T-helper 1 cell (primary cell): ENCODE results near the gene NLGN4X.

Experiments
- DNase-seq, 5 donors: peaks; one replicate each; pipeline ENCODE4 v3.0.0-alpha.2; 2012 to 2020

NLGN4X gene

DNA sequence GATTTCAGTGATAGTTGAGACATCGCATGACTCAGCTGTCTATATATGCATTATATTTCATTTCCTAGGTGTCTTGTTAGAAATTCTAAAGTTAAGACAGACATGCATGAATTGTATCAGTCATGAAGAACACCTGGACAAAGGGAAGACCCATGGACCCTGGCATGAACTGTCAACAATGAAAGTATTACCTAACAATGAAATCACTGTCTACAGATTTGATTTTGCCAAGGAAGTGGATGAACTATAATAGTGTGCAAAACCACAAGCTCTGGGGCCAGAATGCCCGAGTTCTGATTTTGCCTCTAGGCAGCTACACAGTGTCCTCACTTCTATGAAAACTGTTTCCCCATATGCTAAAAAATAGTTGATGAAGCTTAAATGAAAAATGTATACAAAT, 386.1 kb downstream of the NLGN4X start:
- no peak for DNase-seq
